Measurements from ENCODE around the gene TBCB. TPM values are rescaled to one million over a fixed set of nuclear protein-coding genes. Genes with fewer than 3 reads are reported as not detected.

The TBCB gene
- total RNA-seq, 1 donor from 2014 or later = 172 TPM

- Mint-ChIP-seq H3K27me3 (ENCODE audit: unreplicated experiment) (no peaks in the 10 kb centered on the region), H3K36me3 (ENCODE audit: unreplicated experiment) (peaks cover 34% of the 10 kb centered on the region), H3K4me3 (ENCODE audit: unreplicated experiment) (no peak overlapping the region), H3K4me1 (ENCODE audit: unreplicated experiment) (no peaks in the 10 kb centered on the region), H3K9me3 (ENCODE audit: unreplicated experiment) (no peaks in the 10 kb centered on the region), H3K27ac (ENCODE audit: unreplicated experiment) (no peak overlapping the region)
- DNase-seq (ENCODE audit: extremely low spot score, unreplicated experiment) = no peak
- no peak for TF ChIP-seq CTCF (IDR thresholded peaks at IDR 0.05)
Observed at GRCh38 chr19:36152019-36152351, 36.7 kb downstream of the TBCB start.

- Mint-ChIP-seq H3K27me3 (ENCODE audit: unreplicated experiment) (no peaks in the 10 kb centered on the region), H3K27ac (ENCODE audit: unreplicated experiment) (no peak within 1 kb of the TSS), H3K4me3 (ENCODE audit: unreplicated experiment) (no peak within 1 kb of the TSS), H3K9me3 (ENCODE audit: unreplicated experiment) (no peaks in the 10 kb centered on the region), H3K36me3 (ENCODE audit: unreplicated experiment) (peaks cover 31% of the 10 kb centered on the region), H3K4me1 (ENCODE audit: unreplicated experiment) (no peaks in the 10 kb centered on the region)
- no peak for DNase-seq (ENCODE audit: extremely low spot score, unreplicated experiment)
- no peak for TF ChIP-seq CTCF (IDR thresholded peaks at IDR 0.05)
Observed at GRCh38 chr19:36152352-36153091, 37.3 kb downstream of the TBCB start, which contains the start of gene COX7A1. TSS of gene COX7A1 (minus strand) at chr19:36152447. CDS start at chr19:36152407, 40 bp downstream.

GRCh38 chr19:36153126-36153525 is 37.9 kb downstream of the TBCB start:
- Mint-ChIP-seq H3K36me3 (ENCODE audit: unreplicated experiment) (peaks cover 26% of the 10 kb centered on the region), H3K4me1 (ENCODE audit: unreplicated experiment) (no peaks in the 10 kb centered on the region), H3K27ac (ENCODE audit: unreplicated experiment) (no peak overlapping the region), H3K4me3 (ENCODE audit: unreplicated experiment) (no peak overlapping the region), H3K9me3 (ENCODE audit: unreplicated experiment) (no peaks in the 10 kb centered on the region), H3K27me3 (ENCODE audit: unreplicated experiment) (no peaks in the 10 kb centered on the region)
- DNase-seq (ENCODE audit: extremely low spot score, unreplicated experiment) = no peak
- TF ChIP-seq CTCF (IDR thresholded peaks at IDR 0.05) = no peak

GRCh38 chr19:36160821-36161596 is 45.7 kb downstream of the TBCB start:
- no peak for DNase-seq (ENCODE audit: extremely low spot score, unreplicated experiment)
- Mint-ChIP-seq H3K27me3 (ENCODE audit: unreplicated experiment) (no peaks in the 10 kb centered on the region), H3K4me3 (ENCODE audit: unreplicated experiment) (no peak overlapping the region), H3K4me1 (ENCODE audit: unreplicated experiment) (no peaks in the 10 kb centered on the region), H3K9me3 (ENCODE audit: unreplicated experiment) (no peaks in the 10 kb centered on the region), H3K27ac (ENCODE audit: unreplicated experiment) (no peak overlapping the region), H3K36me3 (ENCODE audit: unreplicated experiment) (peaks cover 4% of the 10 kb centered on the region)
- no peak for TF ChIP-seq CTCF (IDR thresholded peaks at IDR 0.05)

- no peak for DNase-seq (ENCODE audit: extremely low spot score, unreplicated experiment)
- Mint-ChIP-seq H3K27me3 (ENCODE audit: unreplicated experiment) (no peaks in the 10 kb centered on the region), H3K4me3 (ENCODE audit: unreplicated experiment) (no peak overlapping the region), H3K9me3 (ENCODE audit: unreplicated experiment) (no peaks in the 10 kb centered on the region), H3K4me1 (ENCODE audit: unreplicated experiment) (no peaks in the 10 kb centered on the region), H3K27ac (ENCODE audit: unreplicated experiment) (no peak overlapping the region), H3K36me3 (ENCODE audit: unreplicated experiment) (peaks cover 4% of the 10 kb centered on the region)
- TF ChIP-seq CTCF (IDR thresholded peaks at IDR 0.05) = no peak
Observed at GRCh38 chr19:36163813-36164212, 48.5 kb downstream of the TBCB start.
